HEK293T (cell line): ENCODE results near the gene FKRP.

ENCODE experiments used
- BHLHE40 ChIP-seq: fragments of 450-650 bp; IDR thresholded peaks from 2 replicates; pipeline ENCODE4 v1.6.1; 2016; ENCODE audit warnings: mild to moderate bottlenecking, moderate library complexity, borderline replicate concordance
- FOXA1 ChIP-seq: fragments of 450-650 bp; IDR thresholded peaks from 2 replicates; pipeline ENCODE4 v1.6.1; 2016; ENCODE audit warnings: mild to moderate bottlenecking
- FOXK2 ChIP-seq: fragments of 450-650 bp; IDR thresholded peaks from 2 replicates; pipeline ENCODE4 v1.6.1; 2016; ENCODE audit warnings: mild to moderate bottlenecking
- PKNOX1 ChIP-seq: fragments of 450-650 bp; IDR thresholded peaks from 2 replicates; pipeline ENCODE4 v1.6.1; 2016
- SUZ12 ChIP-seq: fragments of 450-650 bp; IDR thresholded peaks from 2 replicates; pipeline ENCODE4 v1.6.1; 2016; ENCODE audit warnings: mild to moderate bottlenecking

DNA sequence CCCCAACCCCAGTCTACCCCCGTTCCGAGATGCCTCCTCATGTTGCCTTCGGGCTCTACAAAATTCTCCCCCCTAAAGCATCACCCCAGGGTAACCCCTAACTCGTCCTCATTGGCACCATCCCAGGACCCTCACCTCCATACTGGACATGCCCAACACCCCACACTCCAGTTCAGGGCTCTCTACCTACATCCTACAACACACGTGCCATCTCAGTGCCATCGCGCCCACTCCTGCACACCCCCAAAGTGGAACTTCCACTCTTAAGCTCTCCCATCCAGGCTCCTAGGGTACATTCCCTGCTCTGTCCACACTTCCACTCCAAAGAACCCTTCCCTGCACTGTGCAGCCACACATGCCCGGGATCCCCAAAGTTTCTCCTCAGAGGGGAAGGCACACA is 827 bp upstream of the FKRP start:
- no peak for TF ChIP-seq BHLHE40
- no peak for TF ChIP-seq FOXK2
- TF ChIP-seq FOXA1 = no peak
- no peak for TF ChIP-seq PKNOX1
- TF ChIP-seq SUZ12 = no peak
